NT2/D1 (cell line): Measurements from ENCODE around the gene TMEM51.

Experiments
- YY1 ChIP-seq: IDR thresholded peaks from 2 replicates; pipeline ENCODE4 v1.6.1; 2011; ENCODE audit not compliant: insufficient read length, insufficient read depth
- ZNF274 ChIP-seq: IDR thresholded peaks from 2 replicates; pipeline ENCODE4 v1.6.1; 2011; ENCODE audit warnings: mild to moderate bottlenecking, low read depth, low read length

- TF ChIP-seq YY1 (no peak), ZNF274 (no peak)
Measured at GRCh38 chr1:15155191-15155590, 1.6 kb downstream of the TMEM51 start.
